Measurements from ENCODE around the gene DTX4.

DTX4 gene

DNA sequence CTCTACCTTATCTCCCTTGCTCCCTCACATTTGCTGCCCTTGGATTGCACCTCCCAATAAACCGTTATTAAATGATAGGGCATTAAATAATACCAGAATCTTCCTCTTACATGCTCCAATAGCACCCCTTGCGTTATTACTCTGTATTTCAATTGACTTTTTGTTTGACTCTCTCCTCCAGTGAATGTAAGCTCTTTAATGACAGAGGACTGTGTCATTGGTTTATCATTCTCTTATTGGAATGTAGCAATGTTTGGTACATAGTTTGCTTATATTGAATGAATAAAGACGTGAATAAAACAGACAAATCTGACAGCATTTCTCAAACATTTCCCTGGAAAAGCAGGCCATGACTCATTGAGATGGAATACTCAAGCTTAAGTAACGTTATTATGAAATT lies 49.5 kb downstream of the DTX4 start:
- peak; percentile 80 for DNase-seq

DNA sequence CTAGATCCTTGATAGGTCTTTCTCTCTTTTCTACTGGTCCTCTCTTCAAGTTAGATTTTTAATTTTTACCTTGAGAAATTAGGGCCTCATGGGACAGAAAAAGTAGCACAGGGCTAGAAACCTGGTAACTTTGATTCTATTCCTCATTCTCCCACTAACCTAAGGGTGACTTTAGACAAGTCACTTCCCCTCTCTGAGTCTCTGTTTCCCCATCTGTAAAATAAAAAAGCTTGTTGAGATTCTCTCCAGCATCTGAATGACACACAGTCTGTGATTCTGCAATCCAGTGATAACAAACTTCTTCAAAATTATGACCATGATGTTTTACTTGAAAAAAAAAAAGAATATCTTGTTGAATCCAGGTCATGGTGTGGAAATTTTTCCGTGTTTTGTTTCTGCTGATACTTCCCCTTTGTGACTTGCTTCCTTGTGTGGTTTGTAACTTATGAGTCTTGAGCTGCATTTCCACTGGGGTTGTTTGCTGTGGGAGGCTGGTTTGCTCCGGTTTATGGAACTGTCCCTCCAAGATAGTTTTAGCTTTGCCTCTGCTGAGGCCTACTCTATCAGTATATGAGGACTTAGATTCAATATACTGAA lies 50.6 kb downstream of the DTX4 start:
- no peak for DNase-seq

DNA sequence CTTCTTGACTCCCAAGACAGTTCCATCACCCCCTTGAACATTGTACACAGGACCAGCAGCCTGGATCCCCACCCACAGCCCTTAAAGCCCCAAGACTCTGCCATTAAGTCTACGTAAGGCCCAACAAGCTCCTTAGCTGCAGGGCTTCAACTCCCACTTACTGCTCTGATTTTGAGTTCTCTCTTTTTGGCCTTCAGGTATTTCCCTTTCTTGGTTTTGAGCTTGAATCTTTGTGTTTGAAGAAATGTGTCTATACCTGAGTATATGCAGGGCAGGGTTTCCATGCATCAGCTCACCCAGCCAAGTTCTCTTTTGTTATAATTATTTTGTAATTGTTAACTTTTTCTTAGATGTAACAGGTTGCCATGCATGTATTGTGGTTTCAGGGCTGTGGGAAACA lies 51.2 kb downstream of the DTX4 start:
- no peak for DNase-seq

DNA sequence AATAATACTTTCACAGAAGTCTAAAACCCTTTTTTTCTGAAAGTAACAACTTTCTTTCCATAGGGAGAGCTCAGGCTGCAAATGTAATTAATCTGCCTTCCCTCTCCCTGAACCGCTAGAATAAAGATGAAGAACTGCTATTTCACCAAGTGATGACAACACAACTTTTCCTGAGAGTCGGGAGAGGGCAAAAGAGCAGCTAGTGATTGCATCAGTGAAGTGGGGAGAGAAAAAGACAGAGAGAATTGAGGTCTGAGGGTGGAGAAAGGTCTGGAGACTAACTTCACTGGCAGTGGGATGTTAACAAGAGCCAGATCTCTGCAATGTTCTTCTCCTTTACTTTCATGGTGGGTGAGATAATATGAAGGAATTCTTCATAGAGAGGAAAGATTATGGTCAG lies 51.7 kb downstream of the DTX4 start:
- peak; percentile 22 for DNase-seq

DNA sequence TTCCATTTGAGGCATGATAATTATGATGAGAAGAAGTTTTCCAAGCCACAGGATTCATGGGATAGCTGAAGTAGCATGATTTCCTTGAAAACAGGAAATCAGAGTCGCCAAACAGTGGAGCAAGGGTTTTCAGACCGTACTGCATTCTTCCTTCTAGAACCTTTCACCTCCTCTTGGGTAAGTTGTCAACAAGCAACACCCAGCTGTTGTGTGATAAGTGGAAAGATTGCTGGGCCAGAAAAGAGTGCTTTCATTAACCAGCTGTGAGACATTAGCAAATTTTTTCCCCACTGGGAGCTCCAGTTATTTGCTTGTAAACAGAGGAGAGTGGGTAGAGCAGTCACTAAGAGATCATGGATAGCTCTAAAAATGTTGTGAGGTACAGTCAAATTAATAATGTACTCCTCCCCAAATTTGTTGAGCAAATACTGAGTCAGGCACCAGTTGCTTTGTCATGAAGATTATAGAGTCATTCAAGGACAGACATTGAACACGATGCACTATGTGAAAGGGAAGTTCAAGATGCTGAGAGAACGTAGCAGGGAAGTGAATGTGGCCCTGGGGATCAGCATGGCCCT lies 52.5 kb downstream of the DTX4 start:
- no peak for DNase-seq

DNA sequence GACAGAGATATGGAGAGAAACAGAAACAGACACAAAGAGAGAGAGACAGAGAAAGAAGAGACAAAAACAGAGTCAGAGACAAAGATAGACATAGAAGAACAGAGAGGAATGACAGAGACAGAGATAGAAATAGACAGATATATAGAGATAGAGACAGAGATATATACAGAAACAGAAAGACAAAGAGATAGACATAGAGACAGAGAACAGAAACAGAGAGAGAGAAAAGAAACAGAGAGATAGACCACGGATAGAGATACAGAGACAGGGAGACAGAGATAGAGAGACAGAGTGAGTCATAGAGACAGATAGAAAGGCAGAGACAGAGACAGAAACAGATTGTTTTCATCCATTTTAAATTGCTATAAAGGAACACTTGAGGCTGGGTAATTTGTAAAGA lies 53.1 kb downstream of the DTX4 start:
- no peak for DNase-seq

DNA sequence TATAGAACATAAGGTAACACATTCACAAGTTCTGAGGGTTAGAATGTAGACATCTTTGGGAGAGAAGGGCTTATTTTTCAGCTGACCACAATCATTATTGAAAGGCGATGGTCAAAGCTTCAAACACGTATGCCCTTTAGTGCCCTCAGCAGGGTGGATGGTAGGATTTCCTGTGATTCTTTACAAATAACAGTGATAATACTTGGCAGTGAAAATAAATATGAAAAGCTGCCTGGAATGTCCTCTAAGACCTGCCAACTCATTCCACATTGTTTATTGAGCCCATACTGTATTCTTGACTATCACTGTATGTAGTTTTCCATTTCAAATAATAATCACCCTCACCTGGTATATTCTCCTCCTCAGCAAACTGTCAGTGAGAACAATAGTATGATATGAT lies 54.5 kb downstream of the DTX4 start:
- no peak for DNase-seq

DNA sequence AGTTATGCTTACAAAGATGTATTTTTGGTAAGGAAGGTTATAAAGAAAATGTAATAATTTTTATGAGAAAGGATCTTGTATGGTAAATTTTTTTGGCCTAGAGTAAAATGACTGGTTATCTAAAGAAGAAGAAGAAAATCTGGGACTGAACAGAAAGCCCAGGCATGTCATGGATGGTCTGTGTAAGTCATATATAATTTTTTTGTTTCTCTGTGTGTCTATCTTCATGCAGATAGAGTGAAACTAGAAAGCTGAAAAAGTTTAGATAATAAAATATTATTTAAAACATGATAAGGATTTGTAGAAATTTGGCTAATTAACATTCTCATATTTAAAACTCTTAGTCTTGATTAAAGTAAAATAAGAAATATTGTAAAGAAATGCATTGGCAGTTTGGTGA lies 68.4 kb downstream of the DTX4 start:
- DNase-seq, result no peak

DNA sequence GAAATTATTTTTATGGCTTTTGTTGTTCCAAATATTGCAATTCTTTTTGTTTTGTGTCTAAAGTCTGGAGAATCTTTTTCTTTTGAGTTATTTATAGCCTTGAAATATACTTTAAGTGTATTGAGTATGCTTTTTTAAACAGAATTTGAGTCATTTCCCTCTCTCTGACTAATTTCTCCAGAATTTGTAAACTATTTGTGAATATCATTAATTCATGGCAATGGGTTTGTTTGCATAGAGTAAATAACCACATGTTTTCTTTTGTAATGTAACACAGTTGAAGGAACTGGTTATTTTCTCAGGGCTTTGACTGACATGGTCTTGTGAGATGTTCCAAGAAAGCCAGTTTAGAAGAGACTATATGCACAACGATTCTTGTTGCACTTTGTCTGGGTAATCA lies 71.7 kb downstream of the DTX4 start:
- no peak for DNase-seq

DNA sequence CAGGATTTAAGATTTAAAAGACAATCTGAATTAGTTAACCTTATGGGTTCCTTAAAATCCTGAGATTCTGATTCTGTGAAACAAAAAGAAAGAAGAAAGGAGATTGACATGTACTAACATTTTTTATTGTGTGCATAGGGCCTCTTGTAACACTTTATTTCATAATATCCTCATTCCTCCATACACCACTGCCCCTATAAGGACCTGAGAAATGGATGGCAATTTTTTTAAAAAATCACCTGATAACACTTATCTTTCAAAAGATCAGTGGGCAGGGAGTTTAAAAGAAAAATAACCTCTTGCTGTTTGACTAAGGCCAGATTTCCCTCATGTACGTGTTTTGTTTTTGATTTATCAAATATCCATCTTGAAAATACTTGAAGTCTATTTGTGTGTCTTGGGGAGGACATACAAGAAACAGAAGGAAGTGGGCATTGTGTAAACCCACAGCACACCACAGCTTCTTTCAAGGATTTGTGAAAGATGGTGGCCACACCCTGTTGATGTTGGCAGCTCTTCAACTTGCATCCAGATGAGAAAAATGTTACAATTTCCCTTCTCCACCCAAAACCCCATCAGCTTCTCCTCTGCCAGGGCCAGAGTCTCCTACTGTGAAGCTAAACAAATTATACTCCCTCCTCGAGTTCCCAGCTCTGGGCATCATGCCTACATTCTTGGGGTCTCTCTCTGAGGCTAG lies 75.7 kb downstream of the DTX4 start:
- DNase-seq, result no peak

DNA sequence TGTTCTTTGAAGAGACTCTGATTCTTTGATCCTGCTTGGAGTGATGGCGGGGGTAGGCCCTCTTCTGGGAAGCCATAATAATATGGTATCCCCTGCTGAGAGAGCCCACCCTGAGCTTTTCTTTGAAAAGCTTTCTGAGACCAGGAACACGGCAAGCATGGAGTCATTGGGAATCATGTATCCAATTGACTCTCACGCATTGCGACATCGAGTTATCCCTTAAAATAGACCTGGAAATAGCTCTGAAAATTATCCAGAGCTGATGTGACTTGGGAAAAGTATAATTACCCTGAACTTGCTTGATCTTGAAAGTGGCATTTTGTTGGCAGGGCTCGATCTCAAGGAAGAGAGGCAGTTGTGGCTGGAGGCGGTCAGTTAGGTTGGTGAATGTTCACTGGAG lies 77.6 kb downstream of the DTX4 start:
- DNase-seq, result no peak

DNA sequence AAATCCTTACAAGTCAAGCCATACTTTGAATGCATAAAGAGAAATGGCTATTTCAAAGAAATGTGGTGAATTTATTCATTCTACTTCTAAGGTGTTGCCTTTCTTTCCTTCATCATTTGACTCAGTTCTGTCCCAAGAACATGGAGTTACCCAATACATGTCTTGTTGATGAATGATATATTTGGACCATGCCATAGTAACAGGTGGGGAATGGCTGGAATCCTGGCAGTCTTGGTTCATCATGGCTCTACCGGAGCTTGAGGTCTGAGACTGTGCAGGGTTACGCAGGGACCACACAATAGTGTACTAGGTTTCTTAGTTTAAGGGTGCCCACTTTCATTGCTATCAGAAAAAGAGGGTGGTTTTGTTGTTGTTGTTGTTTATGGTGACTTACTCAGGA lies 81.1 kb downstream of the DTX4 start:
- DNase-seq, result no peak

DNA sequence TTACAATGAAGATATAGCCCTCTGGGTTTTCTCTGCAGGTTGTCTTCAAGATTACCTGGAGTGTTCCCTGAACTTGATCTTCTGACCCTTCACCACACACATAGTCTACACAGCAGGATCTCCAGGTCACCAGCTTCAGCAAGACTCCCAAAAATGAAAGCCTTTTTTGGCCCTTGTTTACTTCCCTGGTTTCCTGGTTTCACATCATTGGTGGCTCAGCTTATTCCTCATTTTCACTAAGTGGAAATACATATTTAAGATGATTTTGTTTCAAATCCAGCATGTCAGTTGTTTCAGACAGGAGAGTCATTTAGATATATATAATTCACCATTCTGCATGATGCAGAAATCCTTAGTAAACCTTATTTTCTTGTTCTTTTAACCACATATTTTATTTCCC lies 82.4 kb downstream of the DTX4 start:
- DNase-seq, result no peak

DNA sequence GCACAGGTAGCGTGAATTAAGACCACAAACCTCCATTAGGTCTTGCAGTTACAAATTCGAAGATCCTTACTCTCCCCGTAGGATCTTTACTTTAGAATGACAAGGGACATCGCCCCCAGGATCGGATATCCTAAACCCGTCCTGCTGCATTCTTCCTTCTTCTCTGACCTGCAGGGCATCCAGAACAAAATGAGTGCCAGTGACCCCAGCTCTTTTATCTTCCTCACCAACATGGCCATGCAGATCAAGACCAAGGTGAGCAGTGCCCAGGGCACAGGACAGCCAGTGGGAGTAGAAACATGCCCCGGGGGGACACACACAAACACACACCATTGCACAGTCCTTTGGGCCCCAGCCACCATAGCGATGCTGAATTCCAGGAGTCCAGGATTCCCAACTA lies 83.3 kb downstream of the DTX4 start:
- no peak for DNase-seq

Measured in fibroblast of skin of abdomen (primary cell).